GM19043 (cell line): ENCODE data around the gene DDB1.

ENCODE experiments used
- ATAC-seq: cut with Tn5 transposase; IDR thresholded peaks from one replicate; pipeline ENCODE4 v1.9.1; 2021; ENCODE audit warnings: low read depth; ENCODE audit not compliant: unreplicated experiment

Gene DDB1

GRCh38 chr11:61357233-61357893 is 24.5 kb upstream of the DDB1 start:
- ATAC-seq = peak; percentile 36

- no peak for ATAC-seq
Measured at GRCh38 chr11:61356706-61357105, 23.8 kb upstream of the DDB1 start.

GRCh38 chr11:61354208-61354607 is 21.3 kb upstream of the DDB1 start:
- no peak for ATAC-seq

- no peak for ATAC-seq
Measured at GRCh38 chr11:61353131-61354067, 20.5 kb upstream of the DDB1 start.

- ATAC-seq = no peak
Measured at GRCh38 chr11:61352038-61352437, 19.1 kb upstream of the DDB1 start.

- ATAC-seq = no peak
Measured at GRCh38 chr11:61350803-61351202, 17.9 kb upstream of the DDB1 start.

- no peak for ATAC-seq
Measured at GRCh38 chr11:61350336-61350735, 17.4 kb upstream of the DDB1 start.

GRCh38 chr11:61349916-61350315 is 17.0 kb upstream of the DDB1 start:
- no peak for ATAC-seq

- ATAC-seq = no peak
Measured at GRCh38 chr11:61349189-61349751, 16.4 kb upstream of the DDB1 start.

GRCh38 chr11:61347916-61348461 is 15.1 kb upstream of the DDB1 start:
- ATAC-seq = no peak

- no peak for ATAC-seq
Measured at GRCh38 chr11:61345954-61346843, 13.3 kb upstream of the DDB1 start.

GRCh38 chr11:61345170-61345610 is 12.3 kb upstream of the DDB1 start:
- ATAC-seq = no peak

GRCh38 chr11:61343792-61344745 is 11.2 kb upstream of the DDB1 start:
- no peak for ATAC-seq

GRCh38 chr11:61342207-61342803 is 9.4 kb upstream of the DDB1 start:
- ATAC-seq = no peak

- no peak for ATAC-seq
Measured at GRCh38 chr11:61341706-61342105, 8.8 kb upstream of the DDB1 start.

GRCh38 chr11:61340979-61341378 is 8.1 kb upstream of the DDB1 start:
- no peak for ATAC-seq

- ATAC-seq = no peak
Measured at GRCh38 chr11:61339490-61339878, 6.6 kb upstream of the DDB1 start.

- no peak for ATAC-seq
Measured at GRCh38 chr11:61338783-61339489, 6.0 kb upstream of the DDB1 start.
